K562 (cell line): ENCODE results near the gene NRF1. TPM values are rescaled to one million over a fixed set of nuclear protein-coding genes. Genes with fewer than 3 reads are reported as not detected.

Experiments
- CHD7 ChIP-seq: fragments of 200-600 bp; sonication (generic); IDR thresholded peaks from one replicate; pipeline ENCODE4 v1.6.1; 2012; ENCODE audit warnings: mild to moderate bottlenecking, low read depth, low read length, inconsistent platforms
- EGR1 ChIP-seq: fragments of 450-650 bp; conservative IDR thresholded peaks from 2 replicates; pipeline ENCODE4 v1.6.1; 2017; ENCODE audit warnings: mild to moderate bottlenecking
- JUN ChIP-seq, 2 experiments: sonication (generic) in 1 of 2; formaldehyde crosslinking in 1 of 2; IDR thresholded peaks; 2 replicates each; pipeline versions ENCODE4 v1.6.1 to v1.8.0; 2012 to 2022; ENCODE audit warnings: borderline replicate concordance in 2 of 2, mild to moderate bottlenecking in 2 of 2, improper control_type of control experiment in 1 of 2, low read depth in 1 of 2, low read length in 1 of 2, missing genetic modification reagents in 1 of 2
- MTA3 ChIP-seq: fragments of 450-650 bp; formaldehyde crosslinking; IDR thresholded peaks from 2 replicates; pipeline ENCODE4 v1.6.1; 2017; ENCODE audit warnings: mild to moderate bottlenecking, borderline replicate concordance
- MYC ChIP-seq, 2 experiments: fragments of 250-450 bp in 1 of 2; sonication (Bioruptor Pico) in 1 of 2; IDR thresholded peaks; 2 replicates each; pipeline versions ENCODE4 v1.5.1 to v1.6.1; 2012 to 2021; ENCODE audit warnings: low read depth in 2 of 2, borderline replicate concordance in 1 of 2, improper control_type of control experiment in 1 of 2, low read length in 1 of 2, mild to moderate bottlenecking in 1 of 2, moderate library complexity in 1 of 2
- polyA plus RNA-seq, 8 experiments: library from polyadenylated mRNA; depleted of rRNA in 4 of 8; stranded (reverse) in 5 of 8; unstranded in 3 of 8; fragments of >200 nt; fragmentation: Nextera tagmentation in 2 of 8; fragmentation: Illumina TruSeq in 1 of 8; extraction: Ambion mirVana in 2 of 8; extraction: Trizol in 1 of 8; gene quantifications; 2 replicates each; pipeline versions ENCODE4 v1.2.1 to v1.2.3, GENCODE V29; 2011 to 2014; ENCODE audit warnings: inconsistent platforms in 1 of 8, missing spikeins in 1 of 8
- total RNA-seq, 7 experiments: library from RNA; depleted of rRNA in 6 of 7; stranded (reverse); fragments of >200 nt in 6 of 7; fragmentation: Illumina TruSeq in 2 of 7; extraction: Trizol in 2 of 7; gene quantifications; 2 replicates each; pipeline versions ENCODE4 v1.2.1 to v1.2.3, GENCODE V29; 2011 to 2021; ENCODE audit warnings: low replicate concordance in 1 of 7
- TF ChIP-seq, protein P1 (sequence below), 2 experiments: IDR thresholded peaks; 2 replicates each; pipeline ENCODE4 v1.6.1; 2011; ENCODE audit warnings: borderline replicate concordance in 1 of 2, control low read depth in 1 of 2, low read depth in 1 of 2, low read length in 1 of 2, mild to moderate bottlenecking in 1 of 2, mixed read lengths in 1 of 2, moderate library complexity in 1 of 2; ENCODE audit not compliant: insufficient read depth in 1 of 2, insufficient read length in 1 of 2, poor library complexity in 1 of 2, severe bottlenecking in 1 of 2; ENCODE audit errors: extremely low read depth in 1 of 2

NRF1 gene
- total and polyA plus RNA-seq, 9 of the 15 experiments (the other 6 are each of a cell fraction or from before 2014, with no cell fraction given) = 8.6 to 28.8 (median 20.3) TPM

GRCh38 chr7:129768614-129769399 lies 157.3 kb downstream of the NRF1 start (continued):
- no peak for TF ChIP-seq JUN (IDR thresholded peaks at IDR 0.05; ENCODE audit: borderline replicate concordance, low read depth, low read length)
- no peak for TF ChIP-seq JUN (CRISPR knock-in tag; IDR thresholded peaks at IDR 0.05; ENCODE audit: borderline replicate concordance)
- TF ChIP-seq MTA3 = 0 out of 2 replicates have a peak, but pooled peaks have one; percentile 22
- TF ChIP-seq MYC (IDR thresholded peaks at IDR 0.05; ENCODE audit: low read depth, low read length) = 0 out of 2 replicates have a peak, but pooled peaks have one; percentile 8
- no peak for TF ChIP-seq MYC (CRISPR knock-in tag; IDR thresholded peaks at IDR 0.05; ENCODE audit: borderline replicate concordance, low read depth)
- TF ChIP-seq CHD7 = no peak
- no peak for TF ChIP-seq EGR1
- TF ChIP-seq, protein P1, sequence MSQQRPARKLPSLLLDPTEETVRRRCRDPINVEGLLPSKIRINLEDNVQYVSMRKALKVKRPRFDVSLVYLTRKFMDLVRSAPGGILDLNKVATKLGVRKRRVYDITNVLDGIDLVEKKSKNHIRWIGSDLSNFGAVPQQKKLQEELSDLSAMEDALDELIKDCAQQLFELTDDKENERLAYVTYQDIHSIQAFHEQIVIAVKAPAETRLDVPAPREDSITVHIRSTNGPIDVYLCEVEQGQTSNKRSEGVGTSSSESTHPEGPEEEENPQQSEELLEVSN (IDR thresholded peaks at IDR 0.05; ENCODE audit: borderline replicate concordance in 1 of 2, extremely low read depth in 1 of 2, insufficient read depth in 1 of 2, insufficient read length in 1 of 2, low read depth in 1 of 2, low read length in 1 of 2, poor library complexity in 1 of 2, severe bottlenecking in 1 of 2) = peak in 1 of 2 experiments; percentile 20
